Neuronal stem cell (in vitro differentiated cells): ENCODE data around the gene RBM4.

Experiments used
- DNase-seq: peaks from one replicate; pipeline ENCODE4 v3.0.0-alpha.2; 2013; ENCODE audit warnings: low spot score
- H2AFZ ChIP-seq: one replicate; pipeline ENCODE4 v1.6.1; 2013; ENCODE audit warnings: mild to moderate bottlenecking, low read length, inconsistent platforms
- H2AK5ac ChIP-seq: 2 replicates; pipeline ENCODE4 v1.6.1; 2013; ENCODE audit warnings: low read depth, mild to moderate bottlenecking, inconsistent platforms, low read length, moderate library complexity, mixed read lengths
- H2BK120ac ChIP-seq: 2 replicates; pipeline ENCODE4 v1.6.1; 2013; ENCODE audit warnings: low read depth, mild to moderate bottlenecking, inconsistent platforms, low read length, moderate library complexity, mixed read lengths
- H2BK12ac ChIP-seq: one replicate; pipeline ENCODE4 v1.6.1; 2013; ENCODE audit warnings: low read length, inconsistent platforms
- H2BK15ac ChIP-seq: 2 replicates; pipeline ENCODE4 v1.6.1; 2013; ENCODE audit warnings: mild to moderate bottlenecking, low read length, inconsistent platforms, mixed read lengths
- H2BK5ac ChIP-seq: one replicate; pipeline ENCODE4 v1.6.1; 2013; ENCODE audit warnings: inconsistent platforms, mild to moderate bottlenecking, low read length, moderate library complexity
- H3K14ac ChIP-seq: one replicate; pipeline ENCODE4 v1.6.1; 2013; ENCODE audit warnings: low read length, inconsistent platforms
- H3K18ac ChIP-seq: 2 replicates; pipeline ENCODE4 v1.6.1; 2013; ENCODE audit warnings: low read length, inconsistent platforms
- H3K23ac ChIP-seq: 2 replicates; pipeline ENCODE4 v1.6.1; 2013; ENCODE audit warnings: low read depth, mild to moderate bottlenecking, mixed read lengths, low read length, inconsistent platforms; ENCODE audit not compliant: poor library complexity
- H3K27ac ChIP-seq: replicated peaks from 3 replicates; pipeline ENCODE4 v1.5.1; 2013; ENCODE audit warnings: low read length, inconsistent platforms
- H3K27me3 ChIP-seq, 3 experiments: 2 replicates each; pipeline ENCODE4 v1.6.1; 2013; ENCODE audit warnings: low read length in 3 of 3, mild to moderate bottlenecking in 2 of 3, inconsistent platforms in 1 of 3, low read depth in 1 of 3, mixed read lengths in 1 of 3, moderate library complexity in 1 of 3; ENCODE audit not compliant: control insufficient read depth in 3 of 3, insufficient read depth in 3 of 3
- H3K36me3 ChIP-seq, 2 donors: replicated peaks in 1 of 2; 2 replicates each; pipeline ENCODE4 v1.6.1; 2013; ENCODE audit warnings: low read length in 2 of 2; ENCODE audit not compliant: control insufficient read depth in 2 of 2, insufficient read depth in 2 of 2
- H3K4ac ChIP-seq: 2 replicates; pipeline ENCODE4 v1.6.1; 2013; ENCODE audit warnings: inconsistent platforms, mild to moderate bottlenecking, low read length, moderate library complexity
- H3K4me1 ChIP-seq, 2 donors: 1 replicate in 1 of 2; 2 replicates in 1 of 2; pipeline ENCODE4 v1.6.1; 2013; ENCODE audit warnings: low read length in 2 of 2, low read depth in 1 of 2; ENCODE audit not compliant: control insufficient read depth in 2 of 2, insufficient read depth in 1 of 2
- H3K4me2 ChIP-seq: one replicate; pipeline ENCODE4 v1.6.1; 2013; ENCODE audit warnings: mild to moderate bottlenecking, low read length, inconsistent platforms; ENCODE audit not compliant: insufficient read depth, poor library complexity, severe bottlenecking
- H3K4me3 ChIP-seq, 2 donors: 2 replicates each; pipeline ENCODE4 v1.5.1; 2013; ENCODE audit warnings: low read length in 2 of 2, mild to moderate bottlenecking in 2 of 2, inconsistent platforms in 1 of 2, moderate library complexity in 1 of 2
- H3K79me1 ChIP-seq: one replicate; pipeline ENCODE4 v1.6.1; 2013; ENCODE audit warnings: low read depth, mild to moderate bottlenecking, inconsistent platforms, low read length, moderate library complexity
- H3K9ac ChIP-seq: one replicate; pipeline ENCODE4 v1.6.1; 2013; ENCODE audit warnings: mild to moderate bottlenecking, low read depth, low read length, inconsistent platforms; ENCODE audit not compliant: poor library complexity
- H3K9me3 ChIP-seq, 2 donors: replicated peaks in 1 of 2; 2 replicates each; pipeline versions ENCODE3 to v1.6.1; 2013; ENCODE audit warnings: low read length in 2 of 2, mild to moderate bottlenecking in 2 of 2, inconsistent platforms in 1 of 2, low read depth in 1 of 2, mixed read lengths in 1 of 2, moderate library complexity in 1 of 2; ENCODE audit not compliant: control insufficient read depth in 2 of 2, insufficient read depth in 1 of 2
- H4K8ac ChIP-seq: one replicate; pipeline ENCODE4 v1.6.1; 2013; ENCODE audit warnings: low read depth, mild to moderate bottlenecking, inconsistent platforms, low read length, moderate library complexity
- H4K91ac ChIP-seq: one replicate; pipeline ENCODE4 v1.6.1; 2013; ENCODE audit warnings: low read length, low read depth, mild to moderate bottlenecking, inconsistent platforms; ENCODE audit not compliant: poor library complexity
- WGBS, 2 donors: extraction: QIAGEN DNeasy Blood & Tissue Kit; methylation state at CpG; one replicate each; pipeline ENCODE4 v1.1.7; 2013; ENCODE audit warnings: missing lambda C conversion rate in 2 of 2, mixed read lengths in 1 of 2; ENCODE audit not compliant: insufficient read length in 2 of 2, insufficient replicate concordance in 1 of 2; ENCODE audit errors: extremely low coverage in 2 of 2; 5-methylcytosine and 5-hydroxymethylcytosine counted together

Gene RBM4

DNA sequence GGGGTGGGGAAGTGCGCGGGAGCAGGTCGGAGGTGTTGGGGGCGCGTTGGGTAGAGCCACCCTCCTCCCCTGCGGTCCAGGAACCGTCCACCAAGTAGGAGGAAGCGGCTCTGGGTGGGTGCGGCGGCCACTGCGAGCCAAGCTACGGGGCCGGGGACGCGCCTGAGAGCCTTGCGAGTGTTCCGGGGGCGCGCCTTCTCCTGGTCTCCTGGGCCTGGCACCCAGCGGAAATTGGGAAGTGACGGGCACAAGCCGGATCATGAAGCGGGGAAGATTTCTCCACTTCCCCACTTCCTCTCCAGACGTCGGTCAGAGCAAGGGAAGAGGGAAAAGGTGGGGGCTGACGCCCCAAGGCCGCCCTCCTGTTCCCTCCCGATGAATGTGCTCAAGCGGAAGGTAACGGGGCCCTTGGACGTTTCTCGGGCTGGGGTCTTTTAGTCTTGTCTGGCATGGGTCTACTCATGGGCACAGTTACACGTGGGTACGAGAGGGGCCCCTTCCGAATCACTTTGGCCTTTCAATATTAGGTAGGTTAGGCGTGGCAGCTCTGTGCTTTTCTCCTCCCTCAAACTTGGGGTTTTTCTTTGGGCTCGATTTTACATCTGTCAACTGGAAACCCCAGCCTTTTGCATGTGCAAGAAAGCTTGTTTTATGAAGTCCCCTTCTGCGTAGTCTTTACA is 21.2 kb upstream of the RBM4 start:
- H2AFZ ChIP-seq: peak overlapping the region; percentile 85
- no CpG with 5 or more reads among the region's 38 CpGs for WGBS, 2 donors
- H4K91ac ChIP-seq: no peak overlapping the region
- H3K27ac ChIP-seq: no peak overlapping the region
- H3K36me3 ChIP-seq: peaks cover 8 to 48% of the 10 kb centered on the region in 2 donors
- H3K23ac ChIP-seq: peak overlapping the region; percentile 95
- no peak overlapping the region for H3K14ac ChIP-seq
- peak overlapping the region; percentile 71 for H3K4me2 ChIP-seq
- H2BK120ac ChIP-seq: no peak overlapping the region
- no peak overlapping the region for H2BK12ac ChIP-seq
- peak overlapping the region; percentile 42 for H2AK5ac ChIP-seq
- H3K4me1 ChIP-seq: peaks cover 12 to 16% of the 10 kb centered on the region in 2 donors
- H3K9me3 ChIP-seq: no peaks in the 10 kb centered on the region
- peak overlapping the region; percentile 86 for H3K18ac ChIP-seq
- no peaks in the 10 kb centered on the region for H3K27me3 ChIP-seq
- no peak overlapping the region for H4K8ac ChIP-seq
- DNase-seq: no peak
- no peak overlapping the region for H2BK15ac ChIP-seq
- H3K79me1 ChIP-seq: peaks cover 3% of the 10 kb centered on the region
- peak overlapping the region; percentile 97 for H3K9ac ChIP-seq
- peak overlapping the region; percentile 91 for H2BK5ac ChIP-seq
- H3K4me3 ChIP-seq: peak overlapping the region; percentile 84 to 95
- H3K4ac ChIP-seq: no peak overlapping the region

- Histone ChIP-seq H3K4me2 (no peak overlapping the region), H3K4ac (no peak overlapping the region), H3K14ac (no peak overlapping the region), H4K91ac (no peak overlapping the region), H3K18ac (no peak overlapping the region), H3K9ac (no peak overlapping the region), H2BK15ac (no peak overlapping the region), H2BK120ac (no peak overlapping the region), H4K8ac (no peak overlapping the region), H3K27me3 (no peaks in the 10 kb centered on the region), H3K36me3 (peaks cover 23 to 66% of the 10 kb centered on the region in 2 donors), H2AK5ac (no peak overlapping the region), H2BK5ac (no peak overlapping the region), H3K9me3 (no peaks in the 10 kb centered on the region), H3K4me1 (peaks cover 12 to 16% of the 10 kb centered on the region in 2 donors), H2BK12ac (no peak overlapping the region), H3K79me1 (peaks cover 8% of the 10 kb centered on the region), H2AFZ (no peak overlapping the region), H3K4me3 (peak overlapping the region in 1 of 2 donors; percentile 84), H3K23ac (no peak overlapping the region), H3K27ac (no peak overlapping the region)
- DNase-seq: no peak
- no CpG with 5 or more reads among the region's 4 CpGs for WGBS, 2 donors
Measured at GRCh38 chr11:66619080-66619554, 19.4 kb upstream of the RBM4 start.

DNA sequence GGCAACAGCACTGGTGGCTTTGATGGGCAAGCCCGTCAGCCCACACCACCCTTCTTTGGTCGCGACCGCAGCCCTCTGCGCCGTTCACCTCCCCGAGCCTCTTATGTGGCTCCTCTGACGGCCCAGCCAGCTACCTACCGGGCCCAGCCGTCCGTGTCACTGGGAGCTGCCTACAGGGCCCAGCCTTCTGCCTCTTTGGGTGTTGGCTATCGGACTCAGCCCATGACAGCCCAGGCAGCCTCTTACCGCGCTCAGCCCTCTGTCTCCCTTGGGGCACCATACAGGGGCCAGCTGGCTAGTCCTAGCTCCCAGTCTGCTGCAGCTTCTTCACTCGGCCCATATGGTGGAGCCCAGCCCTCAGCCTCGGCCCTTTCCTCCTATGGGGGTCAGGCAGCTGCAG is 14.1 kb upstream of the RBM4 start:
- Histone ChIP-seq H3K14ac (no peak overlapping the region), H3K4me2 (no peak overlapping the region), H3K4ac (no peak overlapping the region), H2BK12ac (no peak overlapping the region), H2AK5ac (no peak overlapping the region), H4K8ac (no peak overlapping the region), H2BK15ac (no peak overlapping the region), H3K27me3 (no peaks in the 10 kb centered on the region), H2BK120ac (no peak overlapping the region), H3K9ac (no peak overlapping the region), H2BK5ac (no peak overlapping the region), H3K4me1 (peaks cover 3 to 8% of the 10 kb centered on the region in 2 donors), H3K79me1 (peaks cover 29% of the 10 kb centered on the region), H2AFZ (no peak overlapping the region), H3K9me3 (no peaks in the 10 kb centered on the region), H3K23ac (no peak overlapping the region), H3K36me3 (peaks cover 64 to 97% of the 10 kb centered on the region in 2 donors), H3K4me3 (no peak overlapping the region), H3K18ac (no peak overlapping the region), H4K91ac (no peak overlapping the region), H3K27ac (no peak overlapping the region)
- no CpG with 5 or more reads among the region's 16 CpGs for WGBS, 2 donors
- DNase-seq: no peak

GRCh38 chr11:66625041-66625751 is 13.3 kb upstream of the RBM4 start:
- H3K27ac ChIP-seq: no peak overlapping the region
- no peak overlapping the region for H3K18ac ChIP-seq
- DNase-seq: no peak
- no peaks in the 10 kb centered on the region for H3K27me3 ChIP-seq
- H3K4me2 ChIP-seq: no peak overlapping the region
- no peak overlapping the region for H2BK5ac ChIP-seq
- H3K9me3 ChIP-seq: no peaks in the 10 kb centered on the region
- H3K4me3 ChIP-seq: no peak overlapping the region
- H3K9ac ChIP-seq: no peak overlapping the region
- H3K4me1 ChIP-seq: peaks cover 0 to 6% of the 10 kb centered on the region in 2 donors
- H3K36me3 ChIP-seq: peaks cover 71 to 99% of the 10 kb centered on the region in 2 donors
- no peak overlapping the region for H2BK120ac ChIP-seq
- no peak overlapping the region for H3K14ac ChIP-seq
- no CpG with 5 or more reads among the region's 26 CpGs for WGBS, 2 donors
- H2BK12ac ChIP-seq: no peak overlapping the region
- no peak overlapping the region for H4K91ac ChIP-seq
- H2BK15ac ChIP-seq: no peak overlapping the region
- no peak overlapping the region for H3K23ac ChIP-seq
- no peak overlapping the region for H4K8ac ChIP-seq
- H2AFZ ChIP-seq: no peak overlapping the region
- H2AK5ac ChIP-seq: no peak overlapping the region
- H3K79me1 ChIP-seq: peaks cover 31% of the 10 kb centered on the region
- no peak overlapping the region for H3K4ac ChIP-seq
